T-helper 1 cell treated with Interleukin-12 subunit alpha and Interleukin-12 subunit beta and Interleukin-4 antibody, amounts not matched to agents 30 μg/mL and 1 μg/mL, for 36 hours (primary cell): ENCODE results near the gene SELENON.

Experiments
- H3K27ac Mint-ChIP-seq: one replicate; pipeline ENCODE4 v1.8.0; 2021; ENCODE audit warnings: mild to moderate bottlenecking, mixed read lengths
- H3K27me3 Mint-ChIP-seq: one replicate; pipeline ENCODE4 v1.8.0; 2021; ENCODE audit warnings: low read depth, mixed read lengths
- H3K36me3 Mint-ChIP-seq: one replicate; pipeline ENCODE4 v1.8.0; 2021; ENCODE audit warnings: low read depth, mixed read lengths
- H3K4me1 Mint-ChIP-seq: one replicate; pipeline ENCODE4 v1.8.0; 2021; ENCODE audit warnings: low read depth, mixed read lengths
- H3K4me3 Mint-ChIP-seq: one replicate; pipeline ENCODE4 v1.8.0; 2021; ENCODE audit warnings: mild to moderate bottlenecking, moderate library complexity, mixed read lengths
- H3K9me3 Mint-ChIP-seq: one replicate; pipeline ENCODE4 v1.8.0; 2021; ENCODE audit warnings: mixed read lengths

Gene SELENON

GRCh38 chr1:25765923-25766589 lies 33.9 kb upstream of the SELENON start:
- no peak overlapping the region for H3K4me3 Mint-ChIP-seq
- H3K27me3 Mint-ChIP-seq, result peaks cover 13% of the 10 kb centered on the region
- H3K36me3 Mint-ChIP-seq, result no peaks in the 10 kb centered on the region
- no peak overlapping the region for H3K27ac Mint-ChIP-seq
- H3K9me3 Mint-ChIP-seq, result no peaks in the 10 kb centered on the region
- peaks cover 3% of the 10 kb centered on the region for H3K4me1 Mint-ChIP-seq

GRCh38 chr1:25766721-25767436 lies 33.1 kb upstream of the SELENON start:
- Mint-ChIP-seq H3K36me3 (no peaks in the 10 kb centered on the region), H3K27me3 (peaks cover 20% of the 10 kb centered on the region), H3K27ac (no peak overlapping the region), H3K4me3 (no peak overlapping the region), H3K9me3 (no peaks in the 10 kb centered on the region), H3K4me1 (peaks cover 4% of the 10 kb centered on the region)

GRCh38 chr1:25767437-25767770 lies 32.6 kb upstream of the SELENON start:
- Mint-ChIP-seq H3K4me3 (no peak overlapping the region), H3K36me3 (no peaks in the 10 kb centered on the region), H3K4me1 (peaks cover 4% of the 10 kb centered on the region), H3K27me3 (peaks cover 25% of the 10 kb centered on the region), H3K9me3 (no peaks in the 10 kb centered on the region), H3K27ac (no peak overlapping the region)

- Mint-ChIP-seq H3K9me3 (no peaks in the 10 kb centered on the region), H3K4me3 (peak overlapping the region; percentile 13), H3K27me3 (peaks cover 38% of the 10 kb centered on the region), H3K27ac (no peak overlapping the region), H3K4me1 (peaks cover 7% of the 10 kb centered on the region), H3K36me3 (peaks cover 4% of the 10 kb centered on the region)
Observed at GRCh38 chr1:25768999-25769398, 31.0 kb upstream of the SELENON start.

- Mint-ChIP-seq H3K4me3 (no peak overlapping the region), H3K36me3 (peaks cover 4% of the 10 kb centered on the region), H3K27ac (no peak overlapping the region), H3K27me3 (peaks cover 43% of the 10 kb centered on the region), H3K9me3 (no peaks in the 10 kb centered on the region), H3K4me1 (peaks cover 14% of the 10 kb centered on the region)
Observed at GRCh38 chr1:25769625-25770383, 30.2 kb upstream of the SELENON start.

- Mint-ChIP-seq H3K4me3 (no peak overlapping the region), H3K9me3 (no peaks in the 10 kb centered on the region), H3K4me1 (peaks cover 23% of the 10 kb centered on the region), H3K27ac (no peak overlapping the region), H3K27me3 (peaks cover 45% of the 10 kb centered on the region), H3K36me3 (peaks cover 4% of the 10 kb centered on the region)
Observed at GRCh38 chr1:25770541-25771220, 29.3 kb upstream of the SELENON start.

GRCh38 chr1:25771221-25772114 lies 28.5 kb upstream of the SELENON start:
- no peak overlapping the region for H3K27ac Mint-ChIP-seq
- peaks cover 4% of the 10 kb centered on the region for H3K36me3 Mint-ChIP-seq
- H3K4me1 Mint-ChIP-seq, result peaks cover 23% of the 10 kb centered on the region

GRCh38 chr1:25772164-25772563 lies 27.8 kb upstream of the SELENON start:
- no peaks in the 10 kb centered on the region for H3K9me3 Mint-ChIP-seq
- no peak overlapping the region for H3K4me3 Mint-ChIP-seq
- peaks cover 4% of the 10 kb centered on the region for H3K36me3 Mint-ChIP-seq
- H3K27ac Mint-ChIP-seq, result no peak overlapping the region
- H3K4me1 Mint-ChIP-seq, result peaks cover 23% of the 10 kb centered on the region
- H3K27me3 Mint-ChIP-seq, result peaks cover 45% of the 10 kb centered on the region

More at GRCh38 chr1:25771221-25772114, 28.5 kb upstream of the SELENON start:
- no peak overlapping the region for H3K4me3 Mint-ChIP-seq
- H3K9me3 Mint-ChIP-seq, result no peaks in the 10 kb centered on the region
- peaks cover 45% of the 10 kb centered on the region for H3K27me3 Mint-ChIP-seq

GRCh38 chr1:25772692-25773245 lies 27.2 kb upstream of the SELENON start:
- Mint-ChIP-seq H3K4me3 (no peak overlapping the region), H3K4me1 (peaks cover 23% of the 10 kb centered on the region), H3K27ac (no peak overlapping the region), H3K27me3 (peaks cover 50% of the 10 kb centered on the region), H3K36me3 (peaks cover 4% of the 10 kb centered on the region), H3K9me3 (no peaks in the 10 kb centered on the region)

- no peak overlapping the region for H3K4me3 Mint-ChIP-seq
- no peaks in the 10 kb centered on the region for H3K9me3 Mint-ChIP-seq
- no peak overlapping the region for H3K27ac Mint-ChIP-seq
- peaks cover 4% of the 10 kb centered on the region for H3K36me3 Mint-ChIP-seq
- peaks cover 50% of the 10 kb centered on the region for H3K27me3 Mint-ChIP-seq
- H3K4me1 Mint-ChIP-seq, result peaks cover 27% of the 10 kb centered on the region
Observed at GRCh38 chr1:25773441-25774125, 26.4 kb upstream of the SELENON start.

- Mint-ChIP-seq H3K36me3 (peaks cover 4% of the 10 kb centered on the region), H3K9me3 (no peaks in the 10 kb centered on the region), H3K27ac (no peak overlapping the region), H3K4me1 (peaks cover 27% of the 10 kb centered on the region), H3K27me3 (peaks cover 50% of the 10 kb centered on the region), H3K4me3 (no peak overlapping the region)
Observed at GRCh38 chr1:25774206-25774803, 25.7 kb upstream of the SELENON start.

GRCh38 chr1:25774921-25775771 lies 24.8 kb upstream of the SELENON start:
- Mint-ChIP-seq H3K27ac (peak overlapping the region; percentile 53), H3K36me3 (peaks cover 4% of the 10 kb centered on the region), H3K9me3 (no peaks in the 10 kb centered on the region), H3K27me3 (peaks cover 46% of the 10 kb centered on the region), H3K4me3 (peak overlapping the region; percentile 54), H3K4me1 (peaks cover 27% of the 10 kb centered on the region)
